ENCODE results near the gene FCHSD1. TPM values are rescaled to one million over a fixed set of nuclear protein-coding genes. Genes with fewer than 3 reads are reported as not detected.
A peak's percentile ranks its signal among the peaks of the same experiment; 100 is the strongest.

FCHSD1 gene
- total and polyA plus RNA-seq, 2 of the 4 experiments (the other 2 are of a cell fraction), result 33.2 to 62.1 TPM

DNA sequence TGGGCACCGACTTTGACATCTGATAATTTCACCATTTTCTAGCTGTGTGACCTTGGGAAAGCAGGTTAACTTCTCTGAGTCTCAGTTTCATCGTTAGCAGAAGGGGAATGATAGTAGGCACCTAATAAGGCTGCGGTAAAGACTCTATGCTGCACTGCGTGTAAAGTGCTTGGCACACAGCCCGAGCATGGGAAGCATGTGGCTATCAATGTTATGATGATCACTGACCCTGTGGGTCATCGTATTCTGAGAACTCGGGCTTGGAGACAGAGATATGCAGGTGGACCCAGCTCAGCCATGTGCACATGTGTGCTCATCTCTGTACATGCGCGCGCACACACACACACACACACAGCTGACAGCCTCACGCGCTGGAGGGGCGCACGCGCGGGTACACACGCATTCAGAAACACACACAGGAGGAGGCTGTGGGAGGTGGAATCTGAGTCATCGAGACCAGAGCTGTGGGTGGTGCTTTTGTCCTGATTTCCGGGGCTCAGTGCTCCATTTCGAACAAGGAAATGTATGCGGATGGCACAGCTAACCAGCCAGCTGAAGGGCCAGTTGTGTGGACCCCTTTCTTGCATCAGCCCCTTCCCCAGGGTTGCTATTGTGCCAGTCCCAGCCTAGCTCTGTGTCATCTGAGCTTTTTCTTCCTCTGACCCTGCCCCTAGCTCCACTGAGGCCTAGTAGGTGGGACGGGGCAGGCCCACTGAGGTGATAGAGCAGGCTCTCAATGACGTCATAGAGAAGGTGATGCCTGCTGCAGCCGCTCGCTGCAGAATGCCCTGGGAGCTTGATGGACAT, 41.9 kb upstream of the FCHSD1 start:
- Histone ChIP-seq H2BK20ac (ENCODE audit: low read depth, low read length) (no peak overlapping the region), H3K9me3 (ENCODE audit: control insufficient read depth, insufficient read depth, low read length) (no peaks in the 10 kb centered on the region), H3K27me3 (ENCODE audit: control insufficient read depth, insufficient read depth, low read length) (peaks cover 60% of the 10 kb centered on the region), H2BK5ac (ENCODE audit: low read depth, low read length, poor library complexity, severe bottlenecking) (no peak overlapping the region), H3K9ac (ENCODE audit: low read depth, low read length) (no peak overlapping the region), H3K4me1 (ENCODE audit: control insufficient read depth, insufficient read depth, low read length) (no peaks in the 10 kb centered on the region; the same call in 1 of the 2 replicates), H4K20me1 (ENCODE audit: insufficient read depth, low read length) (no peaks in the 10 kb centered on the region), H3K4me2 (ENCODE audit: low read depth, low read length) (no peak overlapping the region), H3K27ac (ENCODE audit: insufficient read depth, low read length) (no peak overlapping the region), H2AFZ (replicated peaks; ENCODE audit: low read length, poor library complexity) (peak overlapping the region; percentile 60), H3K4ac (ENCODE audit: low read depth, low read length) (no peak overlapping the region), H3K56ac (ENCODE audit: extremely low read depth, insufficient read depth, low read length) (no peak overlapping the region), H3K18ac (ENCODE audit: low read depth, low read length) (no peak overlapping the region), H3K9me1 (ENCODE audit: insufficient read depth, low read length) (no peaks in the 10 kb centered on the region), H3K36me3 (ENCODE audit: control insufficient read depth, insufficient read depth, low read length) (no peaks in the 10 kb centered on the region), H2BK120ac (ENCODE audit: low read depth, low read length) (no peak overlapping the region), H2AK9ac (replicated peaks; ENCODE audit: low read depth, low read length, poor library complexity) (peak overlapping the region; percentile 74), H4K5ac (ENCODE audit: low read depth, low read length) (no peak overlapping the region), H3K4me3 (ENCODE audit: insufficient read depth, low read depth, low read length) (no peak overlapping the region), H3K79me1 (ENCODE audit: low read depth in 1 of 2, low read length in 2 of 2) (no peaks in the 10 kb centered on the region), H4K8ac (ENCODE audit: low read depth in 2 of 2, low read length in 2 of 2) (no peak overlapping the region), H3K23ac (ENCODE audit: low read depth, low read length) (no peak overlapping the region), H2AK5ac (ENCODE audit: low read depth, low read length) (no peak overlapping the region), H3K14ac (replicated peaks; ENCODE audit: low read depth, low read length) (no peak overlapping the region), H4K91ac (ENCODE audit: insufficient read depth, low read depth, low read length) (no peak overlapping the region), H2BK15ac (ENCODE audit: low read depth, low read length) (no peak overlapping the region)
- ChIA-PET CTCF (interaction anchor here (0.7 to 4.7 kb wide), 4 partner anchors 9 to 269 kb away, joined by 3 to 31 read pairs (median 21); partner anchors contain the start of gene PCDH1), POLR2A (ENCODE audit: unreplicated experiment) (no interaction called here)
- intact Hi-C loops (cut with micrococcal nuclease), result loop anchor here (1.0 to 5.0 kb wide), 4 partner anchors 28 to 449 kb away; no protein-coding TSS in a partner anchor
- in situ Hi-C loops (cut with MboI; ENCODE audit: low sequenced_read_pairs), result loop anchor here (5.0 to 25.0 kb wide), 2 partner anchors 264 to 419 kb away; partner anchors contain the start of genes NDFIP1 and PCDH12
- no TSS peak for BruUV-seq (replicated peaks)
- peak; percentile 55 for DNase-seq
- no peak for ATAC-seq (ENCODE audit: low read depth)
- 41% methylated on average over 8 of the region's 25 CpGs; no CpG with 5 or more reads in 1 of the 2 experiments for WGBS, 2 experiments (ENCODE audit: extremely low coverage in 2 of 2, insufficient read length in 1 of 2)
- dilution Hi-C loops (cut with HindIII; ENCODE audit: low sequenced_read_pairs, unreplicated experiment), result no loop called here
- TF ChIP-seq FOS (IDR thresholded peaks at IDR 0.05; ENCODE audit: low read depth, low read length) (no peak), CEBPB (IDR thresholded peaks at IDR 0.05; ENCODE audit: low read depth, low read length) (no peak), CHD1 (IDR thresholded peaks at IDR 0.05; ENCODE audit: low read depth, low read length) (no peak), RAD21 (IDR thresholded peaks at IDR 0.05; ENCODE audit: low read length) (no peak), BHLHE40 (IDR thresholded peaks at IDR 0.05; ENCODE audit: low read depth, low read length) (no peak)
- TF ChIP-seq, protein P1, sequence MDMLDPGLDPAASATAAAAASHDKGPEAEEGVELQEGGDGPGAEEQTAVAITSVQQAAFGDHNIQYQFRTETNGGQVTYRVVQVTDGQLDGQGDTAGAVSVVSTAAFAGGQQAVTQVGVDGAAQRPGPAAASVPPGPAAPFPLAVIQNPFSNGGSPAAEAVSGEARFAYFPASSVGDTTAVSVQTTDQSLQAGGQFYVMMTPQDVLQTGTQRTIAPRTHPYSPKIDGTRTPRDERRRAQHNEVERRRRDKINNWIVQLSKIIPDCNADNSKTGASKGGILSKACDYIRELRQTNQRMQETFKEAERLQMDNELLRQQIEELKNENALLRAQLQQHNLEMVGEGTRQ (IDR thresholded peaks at IDR 0.05; ENCODE audit: low read depth, low read length), result no peak

Data from IMR-90 (cell line).